ENCODE measurements around the gene FHOD1.

GRCh38 chr16:67245674-67246080 is 1.6 kb downstream of the FHOD1 start:
- TF ChIP-seq EZH2phosphoT487 (IDR thresholded peaks at IDR 0.05; ENCODE audit: borderline replicate concordance, low read depth) (no peak), CTCF (IDR thresholded peaks at IDR 0.05) (no peak), EP300 (IDR thresholded peaks at IDR 0.05; ENCODE audit: borderline replicate concordance in 1 of 2, low read depth in 1 of 2, low read length in 1 of 2) (no peak), ELF1 (IDR thresholded peaks at IDR 0.05) (no peak), FOXJ3 (CRISPR knock-in tag; IDR thresholded peaks at IDR 0.05) (no peak)
